GM21528 (cell line): ENCODE results near the gene RNF227.
A peak's percentile ranks its signal among the peaks of the same experiment; 100 is the strongest.

Experiments used
- ATAC-seq: cut with Tn5 transposase; IDR thresholded peaks from one replicate; pipeline ENCODE4 v1.9.1; 2021; ENCODE audit warnings: mild to moderate bottlenecking, moderate library complexity; ENCODE audit not compliant: unreplicated experiment, low FRiP score

Gene RNF227

GRCh38 chr17:7889166-7889955 is 26.7 kb downstream of the RNF227 start:
- no peak for ATAC-seq

GRCh38 chr17:7888184-7888920 is 27.7 kb downstream of the RNF227 start, which contains the start of gene CHD3:
TSS of gene CHD3 (plus strand) at chr17:7888789. CDS start at chr17:7889001, 212 bp downstream.
- ATAC-seq: no peak

- peak; percentile 58 for ATAC-seq
These were observed 28.5 kb downstream of the RNF227 start for GRCh38 chr17:7887482-7888183.

- peak; percentile 1 for ATAC-seq
These were observed 29.0 kb downstream of the RNF227 start for GRCh38 chr17:7887038-7887481.

GRCh38 chr17:7886227-7887037 is 29.7 kb downstream of the RNF227 start:
- ATAC-seq: no peak

GRCh38 chr17:7885367-7886226 is 30.5 kb downstream of the RNF227 start:
- no peak for ATAC-seq

GRCh38 chr17:7884581-7885366 is 31.3 kb downstream of the RNF227 start:
- ATAC-seq: no peak

GRCh38 chr17:7883781-7884386 is 32.2 kb downstream of the RNF227 start:
- ATAC-seq: no peak

GRCh38 chr17:7882629-7883028 is 33.5 kb downstream of the RNF227 start:
- no peak for ATAC-seq

- ATAC-seq: no peak
These were observed 34.0 kb downstream of the RNF227 start for GRCh38 chr17:7882068-7882467.

GRCh38 chr17:7881276-7882054 is 34.6 kb downstream of the RNF227 start:
- ATAC-seq: no peak

- ATAC-seq: no peak
These were observed 35.8 kb downstream of the RNF227 start for GRCh38 chr17:7880076-7880868.

GRCh38 chr17:7878234-7878633 is 37.9 kb downstream of the RNF227 start:
- no peak for ATAC-seq

- ATAC-seq: no peak
These were observed 40.2 kb downstream of the RNF227 start for GRCh38 chr17:7875804-7876370.

GRCh38 chr17:7873051-7873450 is 43.0 kb downstream of the RNF227 start:
- ATAC-seq: no peak

GRCh38 chr17:7867881-7868329 is 48.2 kb downstream of the RNF227 start:
- no peak for ATAC-seq
